Left lobe of liver (tissue), 2 donors: Measurements from ENCODE around the gene ZNF524. TPM values are rescaled to one million over a fixed set of nuclear protein-coding genes. Genes with fewer than 3 reads are reported as not detected.
"Not testable (repeated sequence)": the region's sequence is repeated elsewhere in the genome, so short reads cannot be mapped to it uniquely, and the experiment has no call there.

Source experiments
- ATAC-seq: fragments of 200-7000 bp; cut with Tn5 transposase; one replicate; pipeline ENCODE4 v1.9.1; 2020; ENCODE audit warnings: mild to moderate bottlenecking, moderate library complexity
- DNase-seq: peaks from one replicate; pipeline ENCODE4 v3.0.0-alpha.2; 2020; ENCODE audit warnings: low spot score
- total RNA-seq: library from RNA; stranded (reverse); gene quantifications from one replicate; pipeline ENCODE4 v1.2.1, GENCODE V29; 2021
- donor health status: DM: no; HTN: no; CAD: no; lungs with moderate emphysema.
- donor health status: DM: no; HTN: yes; CAD: no.

Gene ZNF524
- total RNA-seq, result 13.2 TPM

GRCh38 chr19:55599842-55600661 is at the start of gene ZNF524:
Gene ZNF524 (plus strand): TSS chr19:55600288. CDS start chr19:55602113, 1,825 bp downstream.
- ATAC-seq, result peak; percentile 71

GRCh38 chr19:55550321-55550650 is 49.8 kb upstream of the ZNF524 start:
- no peak for DNase-seq
- no peak for ATAC-seq

More at GRCh38 chr19:55599842-55600661, at the start of gene ZNF524:
- DNase-seq, result peak; percentile 89

GRCh38 chr19:55552206-55552605 is 47.9 kb upstream of the ZNF524 start:
- DNase-seq, result no peak

GRCh38 chr19:55552620-55553019 is 47.5 kb upstream of the ZNF524 start:
- no peak for ATAC-seq
- DNase-seq, result no peak

More at GRCh38 chr19:55552206-55552605, 47.9 kb upstream of the ZNF524 start:
- ATAC-seq, result no peak

- ATAC-seq (no peak), DNase-seq (no peak)
These were observed 46.6 kb upstream of the ZNF524 start for GRCh38 chr19:55553217-55554182.

GRCh38 chr19:55554302-55554701 is 45.8 kb upstream of the ZNF524 start:
- no peak for ATAC-seq
- DNase-seq, result no peak

- DNase-seq, result no peak
- ATAC-seq, result no peak
These were observed 45.3 kb upstream of the ZNF524 start for GRCh38 chr19:55554741-55555152.

GRCh38 chr19:55559684-55560083 is 40.4 kb upstream of the ZNF524 start:
- no peak for DNase-seq
- ATAC-seq, result no peak

GRCh38 chr19:55563261-55563690 is 36.8 kb upstream of the ZNF524 start:
- ATAC-seq (no peak), DNase-seq (no peak)

GRCh38 chr19:55566823-55567222 is 33.3 kb upstream of the ZNF524 start:
- DNase-seq (no peak), ATAC-seq (no peak)

- ATAC-seq, result no peak
- DNase-seq, result no peak
These were observed 32.3 kb upstream of the ZNF524 start for GRCh38 chr19:55567708-55568328.

GRCh38 chr19:55569477-55569876 is 30.6 kb upstream of the ZNF524 start:
- ATAC-seq, DNase-seq: not testable (repeated sequence)

GRCh38 chr19:55573929-55574328 is 26.2 kb upstream of the ZNF524 start:
- DNase-seq, ATAC-seq: not testable (repeated sequence)

GRCh38 chr19:55576746-55577145 is 23.3 kb upstream of the ZNF524 start:
- DNase-seq (no peak), ATAC-seq (no peak)

- DNase-seq (no peak), ATAC-seq (no peak)
These were observed 21.9 kb upstream of the ZNF524 start for GRCh38 chr19:55578031-55578760.

GRCh38 chr19:55578761-55579747 is 21.0 kb upstream of the ZNF524 start:
- ATAC-seq (no peak), DNase-seq (no peak)

GRCh38 chr19:55579766-55580621 is 20.1 kb upstream of the ZNF524 start:
- no peak for DNase-seq
- peak; percentile 7 for ATAC-seq

- ATAC-seq (peak; percentile 78), DNase-seq (peak; percentile 77)
These were observed 19.4 kb upstream of the ZNF524 start, which contains the start of gene ZNF579 for GRCh38 chr19:55580628-55581144. Gene ZNF579 (minus strand): TSS chr19:55580848. CDS start chr19:55579639, 1,209 bp downstream.
